ENCODE data around the gene GRPEL2.
"Not testable (repeated sequence)": the region's sequence is repeated elsewhere in the genome, so short reads cannot be mapped to it uniquely, and the experiment has no call there.

Gene GRPEL2

DNA sequence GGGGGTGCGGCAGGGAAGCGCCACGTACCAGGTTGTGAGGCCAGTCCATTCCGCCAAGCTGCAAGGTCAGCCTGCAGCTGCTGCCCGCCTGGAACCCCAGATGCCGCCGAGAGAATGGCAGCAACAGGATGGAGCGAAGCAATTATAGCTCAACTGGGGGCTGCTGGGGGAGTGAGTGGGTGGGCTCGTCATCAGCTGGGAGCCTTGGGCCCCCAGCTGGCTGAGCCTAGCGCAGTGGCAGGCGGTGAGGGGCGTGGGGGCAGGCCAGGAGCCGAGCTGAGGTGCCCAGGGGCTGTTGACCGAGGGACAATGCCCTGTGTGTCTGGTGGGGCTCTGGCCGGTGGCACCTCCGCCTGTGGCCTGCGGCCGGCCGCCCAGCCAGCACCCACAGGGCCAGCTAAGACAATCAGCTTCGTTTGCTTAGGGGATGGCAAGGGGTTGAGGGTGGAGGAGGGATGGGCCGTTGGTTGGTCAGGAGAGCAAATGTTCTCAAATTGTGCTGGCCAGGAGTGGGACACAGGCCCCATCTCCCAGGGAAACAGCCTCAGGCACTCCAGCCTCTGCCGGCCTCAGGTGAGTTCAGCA is 34.0 kb downstream of the GRPEL2 start, which contains the start of gene IL17B:
Gene IL17B, minus strand, starts transcription at position 116 of the 585 bp plus-strand sequence. Its CDS starts 67 bp downstream, at position 49.
- no peak for DNase-seq

DNA sequence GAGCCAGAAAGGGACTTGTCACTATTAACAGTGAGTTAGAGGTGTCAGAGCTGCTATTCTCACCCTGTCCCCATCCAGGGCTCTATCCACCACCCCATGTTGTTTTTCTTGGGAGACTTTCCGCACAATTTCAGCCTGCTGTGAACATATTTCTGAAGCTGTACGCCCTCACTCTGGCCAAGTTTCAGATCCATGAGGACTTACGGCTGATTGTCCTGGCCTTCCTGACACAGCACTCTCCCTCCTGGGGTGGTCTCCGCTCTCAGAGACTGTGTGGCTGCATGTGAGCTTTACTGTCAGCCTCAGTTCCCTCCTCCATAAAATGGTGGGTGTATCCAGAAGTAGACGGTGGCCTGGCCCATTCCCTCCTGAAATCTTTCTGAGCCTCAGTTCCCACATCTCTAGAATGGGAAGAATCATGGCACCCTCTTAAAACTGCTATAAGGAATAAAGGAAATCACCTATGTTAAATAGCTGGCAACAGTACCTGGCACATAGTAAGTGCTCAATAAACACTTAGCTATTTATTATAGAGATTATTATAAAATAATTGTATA is 34.6 kb downstream of the GRPEL2 start:
- no peak for DNase-seq

DNA sequence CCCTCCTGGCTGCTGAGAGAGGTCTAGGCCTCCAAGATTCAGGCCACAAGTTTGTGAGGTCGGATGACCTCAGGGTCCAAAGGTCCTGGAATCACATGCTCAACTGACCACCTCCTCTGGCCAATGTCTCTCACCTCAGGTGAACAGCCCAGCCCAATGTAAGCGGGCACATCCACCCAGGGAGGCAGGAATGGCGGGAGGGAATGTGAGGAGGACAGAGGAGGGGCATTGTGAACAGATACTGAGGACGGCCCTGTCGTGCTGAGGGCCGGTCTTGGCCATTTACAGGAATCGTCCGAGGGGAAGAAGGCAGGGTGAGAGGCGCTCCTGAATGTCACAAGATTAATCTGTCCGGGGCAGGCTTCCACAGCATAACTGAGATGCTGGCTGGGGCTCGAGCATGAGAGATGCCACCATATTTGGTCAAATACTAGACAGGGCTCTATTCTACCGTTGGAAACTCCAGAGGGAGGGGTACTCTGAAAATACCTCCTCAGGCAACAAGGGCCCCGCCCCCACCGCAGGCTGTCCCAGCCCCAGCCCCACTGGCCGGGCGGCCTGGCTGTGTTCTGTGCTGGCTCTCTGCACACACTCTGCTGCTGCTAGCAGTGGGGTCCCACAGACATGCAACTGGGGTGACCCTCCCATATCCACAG is 35.3 kb downstream of the GRPEL2 start:
- no peak for DNase-seq

DNA sequence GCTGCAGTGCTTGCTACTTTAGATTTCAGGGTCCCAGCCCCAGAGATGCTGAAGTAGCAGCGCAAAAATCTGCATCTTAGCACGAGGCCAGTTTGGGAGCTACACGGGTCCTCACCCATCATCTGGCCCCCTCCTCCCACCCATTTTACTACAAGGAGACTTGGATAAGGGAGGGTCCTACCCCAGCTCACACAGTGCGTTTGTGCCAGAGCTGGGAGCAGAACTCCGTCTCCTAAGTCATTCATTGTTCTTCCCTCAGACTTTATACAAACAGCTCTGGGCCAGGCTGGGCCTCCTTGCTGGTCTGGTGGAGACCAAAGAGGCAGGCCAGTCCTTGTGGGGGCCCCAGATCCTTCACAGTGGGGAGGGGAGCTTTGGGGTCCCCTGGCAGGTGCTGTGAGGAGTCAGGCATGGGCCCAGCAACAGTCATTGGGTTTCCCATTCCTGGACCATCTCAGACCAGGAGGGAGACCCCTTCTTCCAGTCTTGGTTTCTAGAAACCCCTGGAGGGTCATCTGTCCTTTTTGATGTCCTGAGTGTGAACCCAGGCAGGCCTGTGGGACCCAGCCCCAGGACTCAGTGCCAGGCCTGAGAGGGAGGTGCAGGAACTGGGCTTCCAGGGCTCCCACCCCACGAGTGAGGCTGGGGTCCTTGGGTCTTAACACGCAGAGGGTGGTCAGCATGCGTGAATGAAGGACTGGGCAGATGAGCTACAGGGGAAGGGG is 36.1 kb downstream of the GRPEL2 start:
- no peak for DNase-seq

- DNase-seq: peak; percentile 27
Observed at GRCh38 chr5:149381986-149382338, 36.7 kb downstream of the GRPEL2 start.

DNA sequence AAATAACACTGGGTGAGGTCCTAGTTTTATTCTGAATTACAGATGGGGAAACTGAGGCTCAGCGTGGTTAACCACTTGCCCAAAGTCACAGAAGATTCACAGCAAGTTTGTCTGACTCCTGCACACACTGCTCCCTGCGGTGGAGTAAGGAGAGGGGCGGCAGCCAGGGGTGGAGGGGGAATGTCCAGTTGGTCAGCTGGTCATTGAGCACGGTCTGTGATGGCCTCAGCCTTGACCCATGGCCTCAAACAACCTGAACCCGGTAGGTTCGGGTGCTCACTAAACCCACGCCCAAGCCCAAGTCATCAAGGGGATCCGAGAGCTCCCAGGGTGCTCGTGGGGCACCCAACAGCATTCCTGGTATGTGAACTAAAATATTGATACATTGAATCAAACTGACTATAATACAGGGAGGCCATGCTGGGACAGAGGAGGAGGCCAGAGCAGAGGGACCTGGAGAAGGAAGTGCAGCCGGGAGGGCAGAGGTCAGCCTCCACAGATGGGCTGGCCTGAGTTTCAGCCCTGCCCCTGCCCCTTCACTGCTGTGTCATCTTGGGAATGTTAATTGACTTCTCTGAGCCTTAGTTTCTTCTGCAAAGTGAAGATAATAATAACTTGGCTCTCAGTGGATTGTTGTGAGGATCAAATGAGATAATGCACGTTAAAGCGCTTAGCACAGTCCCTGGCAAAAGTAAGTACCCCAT is 37.4 kb downstream of the GRPEL2 start:
- DNase-seq: no peak

DNA sequence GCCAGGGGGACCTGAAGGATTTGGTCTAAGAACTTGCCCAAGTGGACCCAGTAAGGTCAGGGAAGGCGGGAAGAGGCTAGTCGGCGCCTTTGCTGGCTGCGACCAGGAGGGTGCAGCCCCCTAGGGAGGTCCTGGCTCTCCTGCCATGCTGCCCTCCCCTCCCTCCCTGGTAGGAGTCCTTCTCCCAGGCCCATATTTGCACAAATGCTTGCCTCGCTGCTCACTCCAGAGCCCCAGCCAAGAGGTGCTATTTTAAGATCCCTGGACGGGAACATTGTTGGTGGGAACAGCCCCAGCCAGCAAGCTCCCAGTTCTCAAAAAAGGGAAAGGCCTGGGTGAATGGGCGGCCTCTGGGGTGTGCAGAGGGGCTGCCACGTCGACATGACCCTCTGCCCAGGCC is 38.1 kb downstream of the GRPEL2 start:
- DNase-seq: no peak

DNA sequence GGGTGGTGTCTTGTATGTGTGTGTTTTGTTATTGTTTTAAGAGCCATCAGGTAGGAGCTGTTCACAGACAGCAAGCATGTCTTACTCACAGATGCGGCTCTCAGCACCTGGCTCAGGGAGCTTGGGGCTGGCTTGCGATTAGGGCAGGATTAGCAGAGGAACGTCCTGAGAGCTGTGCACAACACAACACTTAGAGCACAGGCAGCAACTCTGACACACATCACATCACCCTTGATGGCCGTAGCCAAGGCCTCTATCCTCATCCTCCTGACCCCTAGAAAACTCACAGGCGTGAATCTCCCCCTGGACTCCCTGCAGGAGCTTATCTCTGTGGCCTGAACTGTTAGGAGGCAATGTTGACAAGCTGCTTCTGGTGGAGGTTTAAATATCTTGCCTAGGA is 40.9 kb downstream of the GRPEL2 start:
- no peak for DNase-seq

GRCh38 chr5:149387081-149387631 is 41.9 kb downstream of the GRPEL2 start:
- DNase-seq: no peak

DNA sequence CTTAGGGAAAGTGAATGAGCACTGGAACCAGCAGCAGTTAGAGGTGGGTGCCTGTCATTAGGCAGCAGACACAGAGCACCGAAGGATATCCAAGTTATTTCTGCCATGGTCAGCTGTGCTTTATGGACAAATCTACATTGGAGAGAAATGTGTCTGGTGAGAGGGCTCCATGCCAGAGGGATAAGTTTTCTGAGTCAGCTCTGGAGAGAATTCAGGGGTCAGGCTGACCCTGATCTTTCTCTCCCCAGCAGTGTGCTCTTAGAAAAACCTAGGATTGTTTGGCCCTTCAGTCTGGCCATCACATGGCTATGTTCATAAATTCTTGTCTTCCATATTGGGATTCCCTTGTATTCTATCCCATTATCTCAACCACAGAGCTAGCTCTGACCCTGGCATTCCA is 42.7 kb downstream of the GRPEL2 start:
- DNase-seq: no peak

- DNase-seq: no peak
Observed at GRCh38 chr5:149388498-149389190, 43.3 kb downstream of the GRPEL2 start.

GRCh38 chr5:149389552-149390495 is 44.5 kb downstream of the GRPEL2 start:
- DNase-seq: no peak

- DNase-seq: not testable (repeated sequence)
Observed at GRCh38 chr5:149391076-149391475, 45.8 kb downstream of the GRPEL2 start.

DNA sequence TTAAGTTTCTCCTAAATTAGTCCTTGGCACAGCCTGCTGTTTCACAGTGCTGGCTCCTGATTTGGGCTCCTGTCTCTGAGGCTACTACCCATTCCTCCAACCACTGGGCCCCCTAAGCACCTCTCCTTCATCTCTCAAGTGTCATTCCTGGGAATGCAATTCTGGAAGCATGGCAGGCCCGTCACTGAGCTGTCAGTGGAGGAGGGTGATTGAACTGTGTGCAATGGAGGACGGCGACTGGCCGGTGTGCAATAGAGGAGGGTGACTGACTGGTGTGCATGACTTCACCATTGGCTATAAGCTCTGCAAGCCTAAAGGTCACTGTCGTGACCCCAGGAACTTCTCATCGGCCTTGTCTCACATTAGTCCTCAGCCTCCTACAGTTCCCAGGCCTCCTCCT is 46.2 kb downstream of the GRPEL2 start:
- no peak for DNase-seq

GRCh38 chr5:149392718-149393117 is 47.4 kb downstream of the GRPEL2 start:
- no peak for DNase-seq

GRCh38 chr5:149394996-149395395 is 49.7 kb downstream of the GRPEL2 start:
- DNase-seq: not testable (repeated sequence)

DNA sequence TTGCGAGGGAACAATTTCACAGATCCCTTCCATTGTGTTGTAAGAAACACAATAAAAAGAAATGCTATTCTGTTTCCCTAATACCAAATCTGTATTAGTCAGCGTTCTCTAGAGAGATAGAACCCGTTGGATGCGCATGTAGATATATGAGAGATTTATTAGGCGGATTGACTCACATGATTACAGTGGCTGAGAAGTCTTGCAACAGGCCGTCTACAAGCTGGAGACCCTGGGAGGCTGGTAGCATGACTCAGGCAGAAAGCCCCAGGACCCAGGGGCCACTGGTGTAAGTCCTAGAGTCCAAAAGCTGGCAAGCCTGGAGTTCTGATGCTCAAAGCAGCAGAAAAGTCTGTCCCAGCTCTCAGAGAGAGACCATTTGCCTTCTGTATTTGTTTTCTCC is 52.2 kb downstream of the GRPEL2 start:
- DNase-seq: no peak

DNA sequence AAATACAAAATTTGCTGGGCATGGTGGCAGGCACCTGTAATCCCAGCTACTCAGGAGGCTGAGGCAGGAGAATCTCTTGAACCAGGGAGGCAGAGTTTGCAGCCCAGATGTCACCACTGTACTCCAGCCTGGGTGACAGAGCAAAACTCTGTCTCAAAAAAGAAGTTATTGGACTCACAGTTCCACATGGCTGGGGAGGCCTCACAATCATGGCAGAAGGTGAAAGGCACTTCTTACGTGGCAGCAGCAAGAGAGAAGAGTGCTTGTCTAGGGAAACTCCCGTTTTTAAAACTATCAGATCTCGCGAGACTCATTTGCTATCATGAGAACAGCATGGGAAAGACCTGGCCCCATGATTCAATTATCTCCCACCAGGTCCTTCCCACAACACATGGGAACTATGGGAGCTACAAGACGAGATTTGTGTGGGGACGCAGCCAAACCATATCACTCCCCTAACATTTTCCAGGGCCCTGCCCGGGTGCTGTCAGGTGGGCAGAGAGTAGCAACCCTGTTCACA is 53.5 kb downstream of the GRPEL2 start:
- not testable (repeated sequence) for DNase-seq

GRCh38 chr5:149399775-149400174 is 54.5 kb downstream of the GRPEL2 start:
- no peak for DNase-seq

DNA sequence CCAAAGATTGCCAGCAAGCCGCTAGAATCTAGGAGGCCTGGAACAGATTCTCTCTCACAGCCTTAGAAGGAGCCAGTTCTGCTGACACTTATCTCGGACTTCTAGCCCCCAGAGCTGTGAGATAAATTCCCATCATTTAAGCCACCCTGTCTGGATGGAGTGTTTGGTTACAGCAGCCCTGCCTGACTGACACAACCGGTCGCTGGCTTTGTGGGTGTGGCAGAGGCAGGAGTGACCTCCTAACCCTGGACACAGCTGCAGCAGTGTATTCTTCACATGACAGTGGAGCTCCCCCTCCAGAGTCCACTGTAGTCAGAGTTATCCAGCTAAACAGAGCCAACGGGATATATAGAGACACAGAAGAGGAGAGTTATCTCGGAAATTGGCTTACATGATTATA is 55.0 kb downstream of the GRPEL2 start:
- DNase-seq: no peak

- no peak for DNase-seq
Observed at GRCh38 chr5:149401051-149401450, 55.8 kb downstream of the GRPEL2 start.
